Measurements from ENCODE around the gene RBM20.

RBM20 gene

GRCh38 chr10:110643653-110644597 lies at the start of gene RBM20:
Gene RBM20, plus strand, starts transcription at chr10:110644336. Its CDS starts 119 bp downstream, at chr10:110644455.
- peak within 1 kb of the TSS; percentile 61 for H3K4me3 ChIP-seq (replicated peaks; ENCODE audit: low read depth, low read length)
- no peak for DNase-seq (ENCODE audit: extremely low read depth, low read depth)
- TF ChIP-seq CTCF (IDR thresholded peaks at IDR 0.05; ENCODE audit: low read depth, low read length, missing control alignments): no peak

GRCh38 chr10:110597476-110597875 lies 46.7 kb upstream of the RBM20 start:
- TF ChIP-seq CTCF (IDR thresholded peaks at IDR 0.05; ENCODE audit: low read depth, low read length, missing control alignments): no peak
- no peak overlapping the region for H3K4me3 ChIP-seq (replicated peaks; ENCODE audit: low read depth, low read length)

GRCh38 chr10:110600487-110601101 lies 43.5 kb upstream of the RBM20 start:
- peak; percentile 36 for DNase-seq (ENCODE audit: extremely low read depth, low read depth)
- no peak overlapping the region for H3K4me3 ChIP-seq (replicated peaks; ENCODE audit: low read depth, low read length)
- TF ChIP-seq CTCF (IDR thresholded peaks at IDR 0.05; ENCODE audit: low read depth, low read length, missing control alignments): peak; percentile 54

More at GRCh38 chr10:110597476-110597875, 46.7 kb upstream of the RBM20 start:
- DNase-seq (ENCODE audit: extremely low read depth, low read depth): no peak

- H3K4me3 ChIP-seq (replicated peaks; ENCODE audit: low read depth, low read length): no peak overlapping the region
- no peak for TF ChIP-seq CTCF (IDR thresholded peaks at IDR 0.05; ENCODE audit: low read depth, low read length, missing control alignments)
- DNase-seq (ENCODE audit: extremely low read depth, low read depth): no peak
Measured at GRCh38 chr10:110601581-110601980, 42.6 kb upstream of the RBM20 start.

DNA sequence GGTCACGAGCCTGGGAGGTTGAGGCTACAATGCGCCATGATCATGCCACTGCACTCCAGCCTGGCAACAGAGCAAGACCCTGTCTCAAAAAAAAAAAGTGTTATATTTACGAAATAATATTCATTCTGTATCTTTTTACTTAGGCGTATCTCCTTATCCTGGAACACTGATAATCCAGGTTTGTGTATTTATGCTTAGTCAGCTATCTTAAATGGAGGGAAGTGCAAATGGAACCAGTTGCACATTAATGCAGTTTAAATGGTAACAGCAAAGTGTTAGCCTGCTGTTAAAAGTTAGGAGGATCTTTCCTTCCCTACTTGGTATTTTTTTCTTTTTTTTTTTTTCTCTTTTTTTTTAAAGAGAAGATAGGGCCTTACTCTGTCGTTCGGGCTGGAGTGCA lies 36.0 kb upstream of the RBM20 start:
- no peak for DNase-seq (ENCODE audit: extremely low read depth, low read depth)
- no peak overlapping the region for H3K4me3 ChIP-seq (replicated peaks; ENCODE audit: low read depth, low read length)
- TF ChIP-seq CTCF (IDR thresholded peaks at IDR 0.05; ENCODE audit: low read depth, low read length, missing control alignments): no peak

- TF ChIP-seq CTCF (IDR thresholded peaks at IDR 0.05; ENCODE audit: low read depth, low read length, missing control alignments): no peak
- H3K4me3 ChIP-seq (replicated peaks; ENCODE audit: low read depth, low read length): no peak overlapping the region
- no peak for DNase-seq (ENCODE audit: extremely low read depth, low read depth)
Measured at GRCh38 chr10:110609605-110610004, 34.5 kb upstream of the RBM20 start.
